K562 (cell line): Measurements from ENCODE around the gene CCNL1. TPM values are rescaled to one million over a fixed set of nuclear protein-coding genes. Genes with fewer than 3 reads are reported as not detected.

Experiments used
- CTBP1 ChIP-seq: fragments of 450-650 bp; IDR thresholded peaks from 2 replicates; pipeline ENCODE4 v1.6.1; 2016; ENCODE audit warnings: borderline replicate concordance
- DEAF1 ChIP-seq: fragments of 450-650 bp; formaldehyde crosslinking; IDR thresholded peaks from 2 replicates; pipeline ENCODE4 v1.4.0; 2020; ENCODE audit warnings: mild to moderate bottlenecking, moderate library complexity
- ETS1 ChIP-seq: conservative IDR thresholded peaks from 2 replicates; pipeline ENCODE4 v1.6.1; 2011; ENCODE audit warnings: low read depth, mild to moderate bottlenecking, low read length; ENCODE audit not compliant: control insufficient read depth
- NR4A1 ChIP-seq, 2 experiments: fragments of 250-450 bp in 1 of 2; fragments of 450-650 bp in 1 of 2; sonication (Bioruptor Pico) in 1 of 2; IDR thresholded peaks; 2 replicates each; pipeline versions ENCODE4 v1.4.0 to v1.6.1; 2016 to 2020; ENCODE audit warnings: mild to moderate bottlenecking in 2 of 2, missing compliant biosample characterization in 1 of 2, missing genetic modification characterization in 1 of 2, moderate library complexity in 1 of 2
- POLR2A ChIP-seq: fragments of 450-650 bp; conservative IDR thresholded peaks from 2 replicates; pipeline ENCODE4 v1.6.1; 2016
- RBM15 ChIP-seq: fragments of 200-400 bp; formaldehyde crosslinking; IDR thresholded peaks from 2 replicates; pipeline ENCODE4 v1.6.1; 2018; ENCODE audit warnings: mild to moderate bottlenecking, low read length, moderate library complexity; ENCODE audit not compliant: insufficient read depth
- RFX5 ChIP-seq: IDR thresholded peaks from 2 replicates; pipeline ENCODE4 v1.6.1; 2011; ENCODE audit warnings: low read depth, mild to moderate bottlenecking, improper control_type of control experiment, low read length
- TFE3 ChIP-seq: fragments of 450-650 bp; formaldehyde crosslinking; IDR thresholded peaks from 2 replicates; pipeline ENCODE4 v1.4.0; 2020; ENCODE audit warnings: mild to moderate bottlenecking, mixed read lengths
- ZNF232 ChIP-seq: sonication (generic); formaldehyde crosslinking; IDR thresholded peaks from 2 replicates; pipeline ENCODE4 v1.8.0; 2022; ENCODE audit warnings: mild to moderate bottlenecking, missing genetic modification reagents
- ZNF24 ChIP-seq: fragments of 450-650 bp; IDR thresholded peaks from 2 replicates; pipeline ENCODE4 v1.6.1; 2016
- ZNF407 ChIP-seq: fragments of 450-650 bp; IDR thresholded peaks from 2 replicates; pipeline ENCODE4 v1.6.1; 2016; ENCODE audit warnings: low read depth
- ZNF436 ChIP-seq: fragments of 250-450, 450-650 bp; sonication (Bioruptor Pico); formaldehyde crosslinking; IDR thresholded peaks from 2 replicates; pipeline ENCODE4 v1.7.0; 2020; ENCODE audit warnings: mild to moderate bottlenecking
- ZNF561 ChIP-seq: fragments of 450-650 bp; formaldehyde crosslinking; conservative IDR thresholded peaks from 2 replicates; pipeline ENCODE4 v1.4.0; 2020; ENCODE audit warnings: mild to moderate bottlenecking, moderate library complexity
- ZNF699 ChIP-seq: fragments of 250-450 bp; sonication (Bioruptor Pico); IDR thresholded peaks from 2 replicates; pipeline ENCODE4 v1.8.0; 2021; ENCODE audit warnings: mild to moderate bottlenecking, moderate library complexity; ENCODE audit not compliant: insufficient replicate concordance
- polyA plus RNA-seq, 8 experiments: library from polyadenylated mRNA; depleted of rRNA in 4 of 8; stranded (reverse) in 5 of 8; unstranded in 3 of 8; fragments of >200 nt; fragmentation: Nextera tagmentation in 2 of 8; fragmentation: Illumina TruSeq in 1 of 8; extraction: Ambion mirVana in 2 of 8; extraction: Trizol in 1 of 8; gene quantifications; 2 replicates each; pipeline versions ENCODE4 v1.2.1 to v1.2.3, GENCODE V29; 2011 to 2014; ENCODE audit warnings: inconsistent platforms in 1 of 8, missing spikeins in 1 of 8
- total RNA-seq, 7 experiments: library from RNA; depleted of rRNA in 6 of 7; stranded (reverse); fragments of >200 nt in 6 of 7; fragmentation: Illumina TruSeq in 2 of 7; extraction: Trizol in 2 of 7; gene quantifications; 2 replicates each; pipeline versions ENCODE4 v1.2.1 to v1.2.3, GENCODE V29; 2011 to 2021; ENCODE audit warnings: low replicate concordance in 1 of 7

The CCNL1 gene
- total and polyA plus RNA-seq, 9 of the 15 experiments (the other 6 are each of a cell fraction or from before 2014, with no cell fraction given), result 16.1 to 186 (median 132) TPM

GRCh38 chr3:157115069-157116006 lies 44.6 kb downstream of the CCNL1 start (continued):
- TF ChIP-seq ZNF407 (no peak), TFE3 (no peak), ZNF561 (CRISPR knock-in tag) (no peak), ETS1 (no peak), CTBP1 (peak; percentile 83), DEAF1 (CRISPR knock-in tag) (no peak), ZNF24 (0 out of 2 replicates have a peak, but pooled peaks have one; percentile 5), RFX5 (no peak), NR4A1 (CRISPR knock-in tag; IDR thresholded peaks at IDR 0.05) (no peak), NR4A1 (tag; IDR thresholded peaks at IDR 0.05) (peak; percentile 86; the same call in 1 of the 2 replicates), ZNF436 (CRISPR knock-in tag) (no peak), RBM15 (no peak), ZNF699 (CRISPR knock-in tag) (no peak), ZNF232 (CRISPR knock-in tag) (no peak), POLR2A (peak; percentile 58)
